ENCODE results near the gene CCNL1. TPM values are rescaled to one million over a fixed set of nuclear protein-coding genes. Genes with fewer than 3 reads are reported as not detected.
"Not testable (repeated sequence)": the region's sequence is repeated elsewhere in the genome, so short reads cannot be mapped to it uniquely, and the experiment has no call there.

CCNL1 gene
- 100 to 1,000 TPM; 378 to 875 (median 605) TPM for total RNA-seq

GRCh38 chr3:157159762-157160657, at the start of gene CCNL1:
Gene CCNL1 (minus strand): TSS chr3:157160147. CDS start chr3:157160094, 53 bp downstream.
- ATAC-seq (ENCODE audit: low FRiP score), result peak; percentile 91
- TF ChIP-seq CTCF (IDR thresholded peaks at IDR 0.05), result no peak
- peak; percentile 83 for DNase-seq (ENCODE audit: low spot score)

- no peak for DNase-seq (ENCODE audit: low spot score)
- no peak for ATAC-seq (ENCODE audit: low FRiP score)
Observed at GRCh38 chr3:157204880-157205279, 44.9 kb upstream of the CCNL1 start.

GRCh38 chr3:157204431-157204830, 44.5 kb upstream of the CCNL1 start:
- no peak for ATAC-seq (ENCODE audit: low FRiP score)
- DNase-seq (ENCODE audit: low spot score), result no peak
- TF ChIP-seq CTCF (IDR thresholded peaks at IDR 0.05), result no peak

More at GRCh38 chr3:157204880-157205279, 44.9 kb upstream of the CCNL1 start:
- TF ChIP-seq CTCF (IDR thresholded peaks at IDR 0.05), result no peak

- TF ChIP-seq CTCF (IDR thresholded peaks at IDR 0.05), result no peak
- ATAC-seq (ENCODE audit: low FRiP score) (peak; percentile 37), DNase-seq (ENCODE audit: low spot score) (no peak)
Observed at GRCh38 chr3:157201648-157202278, 41.8 kb upstream of the CCNL1 start.

- DNase-seq (ENCODE audit: low spot score), result no peak
- ATAC-seq (ENCODE audit: low FRiP score), result no peak
- no peak for TF ChIP-seq CTCF (IDR thresholded peaks at IDR 0.05)
Observed at GRCh38 chr3:157199841-157200240, 39.9 kb upstream of the CCNL1 start.

- TF ChIP-seq CTCF (IDR thresholded peaks at IDR 0.05), result no peak
- ATAC-seq (ENCODE audit: low FRiP score) (no peak), DNase-seq (ENCODE audit: low spot score) (no peak)
Observed at GRCh38 chr3:157195965-157196364, 36.0 kb upstream of the CCNL1 start.

- ATAC-seq (ENCODE audit: low FRiP score); DNase-seq (ENCODE audit: low spot score): not testable (repeated sequence)
Observed at GRCh38 chr3:157191149-157191548, 31.2 kb upstream of the CCNL1 start.

All from omental fat pad (tissue), 4 donors.